Neuron (in vitro differentiated cells): ENCODE results near the gene KCNAB1.

Experiments
- H2AFZ ChIP-seq: one replicate; pipeline ENCODE4 v1.6.1; 2013; ENCODE audit warnings: low read depth, mild to moderate bottlenecking, inconsistent platforms, low read length, moderate library complexity
- H3K27me3 ChIP-seq: one replicate; pipeline ENCODE4 v1.6.1; 2013; ENCODE audit warnings: low read length; ENCODE audit not compliant: insufficient read depth
- H3K36me3 ChIP-seq: one replicate; pipeline ENCODE4 v1.6.1; 2013; ENCODE audit warnings: low read length; ENCODE audit not compliant: insufficient read depth
- H3K4me1 ChIP-seq: one replicate; pipeline ENCODE4 v1.6.1; 2013; ENCODE audit warnings: low read length; ENCODE audit not compliant: insufficient read depth
- H3K4me3 ChIP-seq: 2 replicates; pipeline ENCODE4 v1.5.1; 2013; ENCODE audit warnings: mild to moderate bottlenecking, low read length, moderate library complexity
- H3K9me3 ChIP-seq: one replicate; pipeline ENCODE4 v1.6.1; 2013; ENCODE audit warnings: low read length

KCNAB1 gene

GRCh38 chr3:156474560-156475389, 354.4 kb downstream of the KCNAB1 start:
- H3K4me1 ChIP-seq: peaks cover 10% of the 10 kb centered on the region
- no peaks in the 10 kb centered on the region for H3K36me3 ChIP-seq
- no peaks in the 10 kb centered on the region for H3K27me3 ChIP-seq
- no peak overlapping the region for H2AFZ ChIP-seq
- H3K4me3 ChIP-seq: no peak overlapping the region
- no peaks in the 10 kb centered on the region for H3K9me3 ChIP-seq

- Histone ChIP-seq H3K4me3 (no peak overlapping the region), H2AFZ (no peak overlapping the region), H3K36me3 (no peaks in the 10 kb centered on the region), H3K27me3 (no peaks in the 10 kb centered on the region), H3K9me3 (no peaks in the 10 kb centered on the region), H3K4me1 (peaks cover 10% of the 10 kb centered on the region)
These were observed 356.9 kb downstream of the KCNAB1 start for GRCh38 chr3:156477323-156477722.

- Histone ChIP-seq H2AFZ (no peak overlapping the region), H3K27me3 (no peaks in the 10 kb centered on the region), H3K4me3 (no peak overlapping the region), H3K36me3 (no peaks in the 10 kb centered on the region), H3K4me1 (peaks cover 16% of the 10 kb centered on the region), H3K9me3 (no peaks in the 10 kb centered on the region)
These were observed 358.5 kb downstream of the KCNAB1 start for GRCh38 chr3:156478891-156479290.

GRCh38 chr3:156479604-156480003, 359.2 kb downstream of the KCNAB1 start:
- Histone ChIP-seq H3K4me1 (peaks cover 23% of the 10 kb centered on the region), H2AFZ (no peak overlapping the region), H3K9me3 (no peaks in the 10 kb centered on the region), H3K36me3 (no peaks in the 10 kb centered on the region), H3K4me3 (no peak overlapping the region), H3K27me3 (no peaks in the 10 kb centered on the region)

GRCh38 chr3:156480949-156481348, 360.6 kb downstream of the KCNAB1 start:
- Histone ChIP-seq H3K9me3 (no peaks in the 10 kb centered on the region), H3K27me3 (no peaks in the 10 kb centered on the region), H3K4me3 (no peak overlapping the region), H2AFZ (no peak overlapping the region), H3K4me1 (peaks cover 24% of the 10 kb centered on the region), H3K36me3 (no peaks in the 10 kb centered on the region)

- Histone ChIP-seq H3K9me3 (no peaks in the 10 kb centered on the region), H3K27me3 (no peaks in the 10 kb centered on the region), H2AFZ (no peak overlapping the region), H3K4me3 (no peak overlapping the region), H3K4me1 (peaks cover 15% of the 10 kb centered on the region), H3K36me3 (no peaks in the 10 kb centered on the region)
These were observed 362.6 kb downstream of the KCNAB1 start for GRCh38 chr3:156483002-156483401.

GRCh38 chr3:156483426-156483825, 363.0 kb downstream of the KCNAB1 start:
- Histone ChIP-seq H3K4me3 (no peak overlapping the region), H3K36me3 (no peaks in the 10 kb centered on the region), H3K4me1 (peaks cover 15% of the 10 kb centered on the region), H3K9me3 (no peaks in the 10 kb centered on the region), H3K27me3 (no peaks in the 10 kb centered on the region), H2AFZ (no peak overlapping the region)

- Histone ChIP-seq H3K9me3 (no peaks in the 10 kb centered on the region), H3K36me3 (no peaks in the 10 kb centered on the region), H3K4me1 (peaks cover 15% of the 10 kb centered on the region), H2AFZ (no peak overlapping the region), H3K4me3 (no peak overlapping the region), H3K27me3 (no peaks in the 10 kb centered on the region)
These were observed 363.8 kb downstream of the KCNAB1 start for GRCh38 chr3:156483961-156484787.

- H3K4me1 ChIP-seq: peaks cover 10% of the 10 kb centered on the region
- H3K27me3 ChIP-seq: no peaks in the 10 kb centered on the region
- no peaks in the 10 kb centered on the region for H3K36me3 ChIP-seq
- no peaks in the 10 kb centered on the region for H3K9me3 ChIP-seq
- H2AFZ ChIP-seq: no peak overlapping the region
- H3K4me3 ChIP-seq: no peak overlapping the region
These were observed 368.4 kb downstream of the KCNAB1 start for GRCh38 chr3:156488767-156489166.

- peaks cover 3% of the 10 kb centered on the region for H3K4me1 ChIP-seq
- no peak overlapping the region for H2AFZ ChIP-seq
- H3K9me3 ChIP-seq: no peaks in the 10 kb centered on the region
- H3K36me3 ChIP-seq: no peaks in the 10 kb centered on the region
- no peak overlapping the region for H3K4me3 ChIP-seq
- no peaks in the 10 kb centered on the region for H3K27me3 ChIP-seq
These were observed 369.1 kb downstream of the KCNAB1 start for GRCh38 chr3:156489462-156489911.

- H3K4me1 ChIP-seq: no peaks in the 10 kb centered on the region
- no peaks in the 10 kb centered on the region for H3K36me3 ChIP-seq
- H3K27me3 ChIP-seq: no peaks in the 10 kb centered on the region
- H3K9me3 ChIP-seq: peaks cover 2% of the 10 kb centered on the region
- H3K4me3 ChIP-seq: no peak overlapping the region
- no peak overlapping the region for H2AFZ ChIP-seq
These were observed 370.8 kb downstream of the KCNAB1 start for GRCh38 chr3:156491192-156491591.

GRCh38 chr3:156492801-156493261, 372.5 kb downstream of the KCNAB1 start:
- H3K36me3 ChIP-seq: no peaks in the 10 kb centered on the region
- no peaks in the 10 kb centered on the region for H3K27me3 ChIP-seq
- no peaks in the 10 kb centered on the region for H3K4me1 ChIP-seq
- H3K4me3 ChIP-seq: no peak overlapping the region
- H3K9me3 ChIP-seq: peaks cover 2% of the 10 kb centered on the region
- H2AFZ ChIP-seq: no peak overlapping the region

GRCh38 chr3:156493887-156494286, 373.5 kb downstream of the KCNAB1 start:
- Histone ChIP-seq H3K27me3 (no peaks in the 10 kb centered on the region), H3K9me3 (peaks cover 2% of the 10 kb centered on the region), H3K4me1 (no peaks in the 10 kb centered on the region), H3K36me3 (no peaks in the 10 kb centered on the region), H2AFZ (no peak overlapping the region), H3K4me3 (no peak overlapping the region)
